ENCODE data around the gene GPR158. TPM values are rescaled to one million over a fixed set of nuclear protein-coding genes. Genes with fewer than 3 reads are reported as not detected.
"Not testable (repeated sequence)": the region's sequence is repeated elsewhere in the genome, so short reads cannot be mapped to it uniquely, and the experiment has no call there.

The GPR158 gene
- total RNA-seq, 1 experiment from 2014 or later, result 2.1 TPM

DNA sequence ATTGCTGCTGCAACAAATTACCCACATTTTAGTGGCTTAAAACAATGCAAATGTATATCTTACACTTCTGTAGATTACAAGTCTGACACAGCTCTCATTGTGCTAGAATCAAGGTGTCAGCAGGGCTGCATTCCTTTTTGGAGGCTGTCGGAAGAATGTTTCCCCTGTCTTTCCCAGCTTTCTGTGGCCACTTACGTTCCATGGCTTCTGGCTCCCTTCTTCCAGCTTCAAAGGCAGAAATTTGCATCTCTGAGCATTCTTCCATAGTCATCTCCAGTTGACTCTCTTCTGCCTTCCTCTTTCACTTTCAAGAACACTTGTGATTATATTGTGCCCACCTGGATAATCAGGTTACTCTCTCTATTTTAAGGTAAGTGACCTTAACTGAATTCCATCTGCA is 125.3 kb downstream of the GPR158 start:
- no peak for DNase-seq (ENCODE audit: low read depth)

DNA sequence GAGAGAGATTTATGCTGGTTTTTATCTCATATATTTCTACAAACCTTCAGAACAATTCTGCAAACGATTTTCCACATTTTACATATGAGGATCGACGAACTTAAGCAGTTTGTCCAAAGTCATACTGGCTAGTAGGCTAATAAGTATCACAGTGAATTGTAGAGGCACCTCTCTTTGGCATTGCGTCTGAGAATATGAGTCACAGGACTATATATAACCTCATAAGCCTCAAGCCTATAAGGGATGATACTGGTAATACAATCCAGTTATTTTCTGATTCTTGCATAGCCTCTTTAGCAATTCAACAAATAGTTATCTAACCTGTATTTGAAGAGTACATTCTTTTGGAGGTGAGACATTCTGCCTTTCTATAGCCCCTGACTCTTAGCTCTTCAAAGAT is 129.8 kb downstream of the GPR158 start:
- DNase-seq (ENCODE audit: low read depth), result no peak

DNA sequence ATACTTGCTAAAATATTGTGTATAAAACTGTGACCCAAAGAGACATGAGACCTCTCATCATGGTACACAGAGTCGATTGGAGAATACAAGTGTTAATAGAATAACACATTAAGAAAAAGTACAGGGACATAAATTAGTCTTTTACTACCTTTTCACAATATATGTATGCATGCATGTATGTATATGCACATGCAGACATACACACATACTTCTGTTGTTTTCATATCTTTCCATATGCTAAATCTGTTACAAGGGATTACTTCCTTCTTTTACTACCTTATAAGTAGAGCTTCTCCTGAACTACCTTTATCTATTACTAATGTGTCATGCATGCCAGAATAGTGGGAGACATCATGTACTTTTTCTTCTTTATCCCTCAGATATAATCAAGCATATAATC is 131.6 kb downstream of the GPR158 start:
- no peak for DNase-seq (ENCODE audit: low read depth)

DNA sequence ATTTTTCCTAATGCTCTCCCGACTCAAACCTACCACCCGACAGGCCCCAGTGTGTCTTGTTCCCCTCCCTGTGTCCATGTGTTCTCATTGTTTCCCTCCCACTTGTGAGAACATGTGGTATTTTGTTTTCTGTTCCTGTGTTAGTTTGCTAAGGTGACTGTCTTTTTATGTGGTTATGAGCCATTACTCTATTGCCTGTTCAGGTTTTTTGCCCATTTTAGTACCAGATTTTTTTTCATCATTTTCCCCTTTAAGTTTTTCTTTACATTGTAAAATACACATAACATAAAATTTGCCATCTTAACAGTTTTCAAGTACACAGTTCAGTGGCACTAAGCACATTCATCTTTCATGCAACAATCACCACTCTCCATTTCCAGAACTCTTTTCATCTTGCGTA is 133.5 kb downstream of the GPR158 start:
- DNase-seq (ENCODE audit: low read depth), result no peak

DNA sequence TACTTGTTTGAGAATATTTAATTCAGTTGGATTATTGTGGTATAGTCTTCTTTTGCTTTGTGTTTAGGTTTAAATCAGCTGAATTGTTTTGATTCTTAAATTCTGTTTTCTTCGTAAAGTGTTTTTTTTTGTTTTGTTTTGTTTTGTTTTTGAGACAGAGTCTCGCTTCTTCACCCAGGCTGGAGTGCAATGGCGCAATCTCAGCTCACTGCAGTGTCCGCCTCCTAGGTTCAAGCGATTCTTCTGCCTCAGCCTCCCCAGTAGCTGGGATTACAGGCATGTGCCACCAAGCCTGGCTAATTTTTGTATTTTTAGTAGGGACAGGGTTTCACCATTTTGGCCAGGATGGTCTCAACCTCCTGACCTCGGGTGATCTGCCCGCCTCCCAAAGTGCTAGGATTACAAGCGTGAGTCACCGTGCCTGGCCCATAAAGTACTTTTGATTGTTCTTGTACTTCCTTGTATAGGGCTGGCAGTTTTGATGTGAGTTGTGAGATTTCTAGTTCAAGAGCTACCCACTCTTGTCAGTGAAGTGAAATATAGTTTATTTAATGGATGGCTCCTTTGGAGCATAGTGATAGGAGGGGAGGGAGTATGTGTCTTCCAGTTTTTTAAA is 142.9 kb downstream of the GPR158 start:
- peak; percentile 5 for DNase-seq (ENCODE audit: low read depth)

DNA sequence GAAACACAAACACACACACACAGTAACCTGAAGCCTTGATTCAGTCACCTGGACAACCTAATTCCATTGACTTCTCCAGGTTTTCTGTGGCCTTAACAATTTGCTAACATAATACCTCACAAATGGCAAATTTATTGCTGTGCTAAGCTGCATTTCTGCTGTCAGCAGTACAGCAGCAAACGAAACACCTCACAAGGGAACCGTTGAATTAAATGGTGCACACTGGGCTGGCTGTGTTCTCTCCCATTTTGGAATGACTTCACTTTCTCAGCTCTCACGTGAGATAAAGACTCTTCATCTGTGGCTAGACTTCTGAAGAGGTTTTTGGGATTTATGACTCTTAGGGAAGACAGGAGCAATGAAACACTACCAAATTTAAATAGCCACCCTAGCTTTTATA is 152.5 kb downstream of the GPR158 start:
- no peak for DNase-seq (ENCODE audit: low read depth)

DNA sequence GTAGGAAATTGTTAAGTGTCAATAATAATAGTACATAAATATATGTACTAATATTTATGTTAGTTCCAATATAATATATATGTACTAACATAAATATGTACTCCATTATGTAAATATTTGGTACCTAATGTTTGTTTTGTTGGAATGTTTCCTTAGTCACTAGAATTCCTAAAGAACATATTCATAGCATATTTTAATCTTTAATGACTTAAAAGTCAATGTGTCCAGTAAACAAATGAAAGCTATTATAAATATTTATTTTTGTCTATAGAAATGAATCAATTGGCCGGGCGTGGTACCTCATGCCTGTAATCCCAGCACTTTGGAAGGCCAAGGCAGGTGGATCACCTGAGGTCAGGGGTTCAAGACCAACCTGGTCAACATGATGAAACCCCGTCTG is 153.6 kb downstream of the GPR158 start:
- DNase-seq (ENCODE audit: low read depth), result no peak

DNA sequence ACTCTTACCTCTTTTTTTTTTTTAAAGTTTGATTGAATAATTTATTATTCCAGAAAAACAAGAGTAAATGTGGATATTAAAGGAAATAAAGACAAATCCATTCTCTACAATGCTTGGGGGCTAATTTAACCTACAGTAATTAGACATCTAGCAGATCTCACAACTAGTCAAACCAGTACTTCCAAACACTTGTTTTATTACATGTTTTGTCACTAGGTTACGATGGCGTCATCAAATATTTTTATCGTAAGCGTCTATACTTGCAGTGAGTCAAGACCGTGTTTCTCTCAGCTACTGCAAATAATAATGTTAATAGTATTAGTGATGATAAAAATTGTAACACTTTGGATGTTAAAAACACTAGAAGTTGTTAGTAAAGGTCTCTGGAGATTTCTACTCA is 154.8 kb downstream of the GPR158 start:
- not testable (repeated sequence) for DNase-seq (ENCODE audit: low read depth)

DNA sequence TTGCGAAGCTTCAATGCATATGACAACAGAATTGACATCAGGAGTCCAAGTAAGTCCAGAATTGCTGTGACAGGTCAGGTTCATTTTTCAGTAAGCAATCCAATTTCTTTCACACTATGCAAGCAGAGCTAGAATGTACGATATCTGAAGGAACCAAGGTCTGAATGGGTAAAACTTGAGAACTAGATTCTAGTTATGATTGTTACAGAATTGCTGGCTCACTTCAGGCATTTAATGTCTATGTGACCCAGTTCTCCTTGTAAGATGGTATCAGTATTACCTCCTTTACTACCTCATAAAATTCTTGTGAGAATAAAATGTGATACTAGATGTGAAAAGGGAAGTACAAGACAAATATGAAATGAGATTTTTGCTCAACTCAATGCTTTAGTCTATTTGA is 159.6 kb downstream of the GPR158 start:
- DNase-seq (ENCODE audit: low read depth), result no peak

DNA sequence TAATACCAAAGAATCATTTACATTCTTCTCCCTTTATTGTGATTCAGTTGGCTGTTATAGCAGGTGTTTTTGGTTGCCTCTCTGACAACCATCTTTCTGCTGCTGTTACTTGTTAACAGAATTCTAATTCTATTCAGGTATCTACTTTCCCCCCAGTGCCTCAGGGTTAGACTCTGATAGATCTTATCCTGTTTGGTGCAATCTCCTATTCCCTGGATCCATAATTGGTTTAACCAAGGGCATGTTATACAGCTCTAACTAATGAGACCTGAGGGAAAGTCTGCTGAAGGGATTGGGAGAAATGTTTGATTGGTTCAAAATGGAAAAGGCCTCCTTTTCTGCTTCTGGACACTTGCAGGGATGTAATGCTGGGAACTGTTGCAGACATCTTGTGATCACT is 161.5 kb downstream of the GPR158 start:
- no peak for DNase-seq (ENCODE audit: low read depth)

DNA sequence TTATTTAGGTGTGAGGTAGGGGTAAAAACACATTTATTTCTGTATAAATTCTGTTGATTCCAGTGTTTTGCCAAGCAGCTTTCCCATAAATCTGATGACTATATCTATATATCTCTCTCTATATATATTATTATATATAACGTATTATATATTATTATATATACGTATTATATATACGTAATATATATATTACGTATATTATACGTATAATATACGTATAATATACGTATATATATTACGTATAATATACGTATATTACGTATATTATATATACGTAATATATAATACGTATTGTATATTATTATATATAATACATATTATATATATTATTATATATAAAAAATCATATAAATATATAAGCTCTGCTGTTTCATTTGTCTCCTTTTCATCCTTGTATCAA is 163.5 kb downstream of the GPR158 start:
- no peak for DNase-seq (ENCODE audit: low read depth)

DNA sequence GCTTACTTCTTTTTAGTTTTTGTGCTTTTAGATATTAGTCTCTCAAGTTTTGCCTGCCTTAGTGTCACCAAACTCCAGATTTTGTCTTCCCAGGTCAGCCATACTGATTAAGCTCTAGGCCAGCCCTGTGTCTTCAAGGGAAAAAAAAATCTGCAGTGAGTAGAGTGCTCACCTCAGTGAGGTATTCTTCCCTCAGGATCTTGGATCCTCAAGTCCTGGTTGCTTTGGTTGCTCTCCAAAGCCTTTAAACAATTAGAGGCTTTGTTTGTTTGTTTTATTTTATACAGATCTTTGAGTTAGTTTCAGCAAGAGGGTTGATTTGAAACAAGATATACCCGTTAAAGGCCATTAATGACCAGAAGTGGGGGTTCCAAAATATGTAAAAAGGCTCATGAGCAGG is 165.2 kb downstream of the GPR158 start:
- DNase-seq (ENCODE audit: low read depth), result no peak

DNA sequence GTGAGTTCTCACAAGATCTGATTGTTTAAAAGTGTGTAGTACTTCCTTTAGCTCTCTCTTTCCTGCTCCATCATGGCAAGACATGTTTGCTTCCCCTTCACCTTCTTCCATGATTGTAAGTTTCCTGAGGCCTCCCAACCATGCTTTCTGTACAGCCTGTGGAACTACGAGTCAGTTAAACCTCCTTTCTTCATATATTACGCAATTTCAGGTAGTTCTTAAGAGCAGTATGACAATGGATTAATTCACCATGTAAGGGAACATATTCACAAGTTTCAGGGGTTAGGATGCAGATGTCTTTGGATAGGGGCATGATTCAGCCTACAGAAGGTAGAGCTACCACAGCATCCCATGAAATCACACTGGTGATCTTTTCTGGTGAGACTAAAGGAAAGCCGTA is 174.7 kb downstream of the GPR158 start:
- no peak for DNase-seq (ENCODE audit: low read depth)

DNA sequence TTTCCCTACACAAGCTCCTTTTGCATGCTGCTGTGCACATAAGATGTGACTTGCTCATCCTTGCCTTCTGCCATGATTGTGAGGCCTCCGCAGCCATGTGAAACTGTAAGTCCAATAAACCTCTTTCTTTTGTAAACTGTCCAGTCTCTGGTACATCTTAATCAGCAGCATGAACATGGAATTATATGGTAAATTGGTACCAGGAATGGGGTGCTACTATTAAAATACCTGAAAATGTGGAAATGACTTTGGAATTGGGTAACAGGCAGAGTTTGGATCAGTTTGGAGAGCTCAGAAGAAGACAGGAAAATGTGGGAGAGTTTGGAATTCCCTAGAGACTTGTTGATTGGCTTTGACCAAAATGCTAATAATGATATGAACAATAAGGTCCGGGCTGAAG is 181.8 kb downstream of the GPR158 start:
- no peak for DNase-seq (ENCODE audit: low read depth)

DNA sequence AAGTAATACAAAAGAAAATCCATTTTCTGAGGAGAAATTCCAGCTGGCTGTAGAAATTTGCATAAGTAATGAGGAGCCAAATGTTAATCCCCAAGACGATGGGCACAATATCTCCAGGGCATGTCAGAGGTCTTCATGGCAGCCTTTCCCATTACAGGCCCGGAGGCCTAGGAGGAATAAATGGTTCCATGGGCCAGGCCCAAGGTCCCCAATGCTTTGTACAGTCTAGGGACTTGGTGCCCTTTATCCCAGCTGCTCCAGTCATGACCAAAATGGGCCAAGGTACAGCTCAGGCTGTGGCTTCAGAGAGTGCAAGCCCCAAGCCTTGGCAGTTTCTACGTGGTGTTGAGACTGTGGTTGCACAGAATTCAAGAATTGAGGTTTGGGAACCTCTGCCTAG is 182.5 kb downstream of the GPR158 start:
- no peak for DNase-seq (ENCODE audit: low read depth)

DNA sequence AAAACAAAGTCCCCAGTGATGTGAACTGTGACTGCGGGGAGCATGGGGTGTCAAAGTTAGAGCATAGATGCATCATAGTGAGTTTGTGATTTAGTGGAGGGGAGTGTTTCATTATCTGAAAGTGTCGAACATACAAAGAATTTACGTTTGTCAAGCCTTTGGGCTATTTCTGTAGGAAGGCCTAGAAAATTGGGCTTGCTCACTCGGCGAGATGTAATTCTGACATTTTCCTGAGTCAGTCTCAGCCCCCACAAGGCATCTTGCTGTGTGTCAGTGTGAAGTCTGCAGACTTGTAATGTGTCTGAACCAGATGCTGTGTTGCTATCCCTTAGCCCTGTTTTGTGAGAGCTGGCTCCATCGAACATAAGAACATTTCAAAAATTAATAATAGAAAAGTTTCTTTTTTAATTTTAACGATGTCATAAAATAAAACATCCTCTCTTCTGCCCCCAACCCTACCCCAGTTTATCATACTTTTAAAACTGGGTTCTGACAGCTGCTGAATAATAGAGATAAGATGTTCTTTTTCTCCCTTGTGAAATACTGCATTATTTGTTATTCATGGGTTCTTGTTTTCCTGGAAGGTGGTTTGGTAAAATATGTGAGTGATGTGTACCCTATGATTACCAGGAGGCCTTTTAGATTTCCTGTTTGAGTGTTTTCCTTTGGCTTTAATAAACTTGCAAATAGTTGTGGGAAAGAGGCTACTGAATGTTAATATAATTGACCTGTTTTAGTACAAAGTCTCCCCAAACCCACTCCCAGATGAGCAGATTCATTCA is 207.4 kb downstream of the GPR158 start:
- DNase-seq (ENCODE audit: low read depth), result no peak

DNA sequence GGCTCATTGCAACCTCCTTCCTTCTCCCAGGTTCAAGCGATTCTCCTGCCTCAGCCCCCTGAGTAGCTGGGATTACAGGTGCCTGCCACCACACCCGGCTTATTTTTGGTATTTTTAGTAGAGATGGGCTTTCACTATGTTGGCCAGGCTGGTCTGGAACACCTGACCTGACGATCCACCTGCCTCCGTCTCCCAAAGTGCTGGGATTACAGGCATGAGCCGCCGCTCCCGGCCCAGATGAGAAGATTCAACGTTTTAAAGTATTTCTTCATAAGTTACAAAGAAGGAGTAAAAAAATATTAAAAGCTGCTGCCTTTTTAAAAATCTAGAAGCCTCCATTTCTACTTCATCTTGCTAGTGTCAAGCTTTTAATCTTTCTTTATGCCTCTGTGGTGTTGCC is 208.1 kb downstream of the GPR158 start:
- not testable (repeated sequence) for DNase-seq (ENCODE audit: low read depth)

DNA sequence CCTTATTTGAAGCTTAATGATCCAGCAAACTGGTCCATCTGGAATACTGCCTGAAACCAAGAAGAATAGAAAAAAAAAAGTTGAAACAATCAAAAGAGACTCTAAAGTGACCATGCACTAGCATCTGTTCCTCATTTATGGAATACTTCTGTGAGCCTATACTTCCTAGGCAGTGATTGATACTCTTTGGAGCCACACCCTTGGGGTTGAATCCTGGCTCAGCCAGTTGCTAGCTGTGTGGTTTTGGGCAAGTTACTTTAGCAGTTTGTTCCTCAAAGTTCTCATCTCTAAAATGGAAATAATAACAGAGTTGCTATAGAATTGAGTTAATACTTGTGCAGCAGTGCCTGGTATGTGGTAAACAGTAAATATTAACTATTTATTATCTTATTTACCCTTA is 208.9 kb downstream of the GPR158 start:
- no peak for DNase-seq (ENCODE audit: low read depth)

DNA sequence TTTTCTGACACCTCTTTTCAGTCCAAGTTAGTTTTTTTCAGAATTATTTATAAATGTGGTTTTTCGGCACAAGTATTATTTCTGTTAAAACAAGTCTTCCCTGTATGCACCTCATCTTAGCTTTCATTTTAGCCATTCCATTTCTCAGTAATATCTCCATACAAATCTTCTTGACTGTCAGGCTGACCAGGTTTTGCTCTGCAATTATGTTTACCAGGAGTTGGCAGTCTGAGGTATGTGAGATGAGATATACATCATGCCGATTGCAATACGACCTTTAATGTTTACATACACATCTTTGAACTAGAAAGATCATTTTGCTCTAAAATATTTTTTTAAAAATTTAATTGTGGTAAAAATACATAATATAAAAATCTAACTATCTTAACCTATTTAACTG is 209.8 kb downstream of the GPR158 start:
- DNase-seq (ENCODE audit: low read depth), result no peak

DNA sequence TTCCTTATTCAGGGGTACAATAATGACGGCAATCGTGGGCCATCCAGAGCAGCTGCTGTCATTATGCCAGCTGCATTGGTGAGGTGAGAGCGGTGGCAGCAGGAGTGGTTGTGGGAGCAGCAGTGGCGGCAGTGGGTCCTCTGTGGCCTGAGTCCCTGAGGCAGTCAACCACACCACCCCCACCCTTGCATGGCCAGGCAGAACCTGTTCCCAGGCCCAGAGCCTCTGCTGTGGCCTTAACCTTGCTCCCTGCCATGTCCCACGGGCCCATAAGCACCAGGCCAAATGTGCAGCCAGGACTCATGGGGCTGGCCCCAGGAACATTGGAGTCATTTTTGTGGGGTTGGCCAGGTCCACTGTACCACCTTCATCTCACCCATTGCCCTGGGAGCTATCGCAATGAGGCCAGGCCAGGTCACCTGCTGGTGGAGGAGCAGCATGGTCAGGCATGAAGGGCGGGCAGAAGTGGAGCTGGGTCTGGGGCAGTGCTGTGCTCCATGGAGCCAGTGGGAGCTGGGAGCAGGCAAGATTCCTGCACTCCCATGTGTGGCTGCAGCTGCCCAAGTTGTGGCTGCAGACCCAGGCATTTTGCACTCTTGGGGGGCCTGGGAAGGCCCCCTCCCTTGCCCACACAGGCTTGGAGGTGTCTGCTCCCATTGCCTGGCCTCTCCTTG is 213.5 kb downstream of the GPR158 start:
- DNase-seq (ENCODE audit: low read depth), result no peak

DNA sequence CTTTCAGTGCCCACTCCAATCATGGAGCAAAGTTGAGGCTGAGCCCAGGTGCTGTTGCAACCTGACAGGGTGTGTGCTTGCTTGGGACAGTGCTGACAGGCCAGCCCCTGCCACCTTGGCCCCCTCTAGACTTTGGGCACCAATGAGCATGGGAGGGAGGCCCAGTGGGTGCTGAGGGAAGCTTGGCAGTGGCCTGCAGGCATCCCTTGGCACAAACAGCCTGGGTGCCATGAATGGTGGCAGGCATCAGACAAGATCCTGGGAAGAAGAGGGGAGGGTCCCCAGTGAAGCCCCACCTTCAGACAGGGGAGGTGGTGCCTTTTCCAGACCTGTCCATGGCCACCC is 214.0 kb downstream of the GPR158 start:
- no peak for DNase-seq (ENCODE audit: low read depth)

DNA sequence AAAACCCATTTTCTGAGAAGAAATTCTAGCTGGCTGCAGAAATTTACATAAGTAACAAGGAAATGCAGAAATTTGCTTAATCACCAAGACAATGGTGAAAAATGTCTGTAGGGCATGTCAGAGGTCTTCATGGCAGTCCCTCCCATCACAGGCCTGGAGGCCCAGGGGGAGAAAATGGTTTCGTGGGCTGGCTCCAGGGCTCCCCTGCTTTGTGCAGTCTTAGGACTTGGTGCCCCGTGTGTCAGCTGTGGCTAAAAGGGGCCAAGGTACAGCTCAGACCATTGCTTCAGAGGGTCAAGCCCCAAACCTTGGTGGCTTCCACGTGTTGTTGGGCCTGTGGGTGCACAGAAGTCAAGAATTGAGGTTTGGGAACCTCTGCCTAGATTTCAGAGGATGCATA is 215.9 kb downstream of the GPR158 start:
- no peak for DNase-seq (ENCODE audit: low read depth)

DNA sequence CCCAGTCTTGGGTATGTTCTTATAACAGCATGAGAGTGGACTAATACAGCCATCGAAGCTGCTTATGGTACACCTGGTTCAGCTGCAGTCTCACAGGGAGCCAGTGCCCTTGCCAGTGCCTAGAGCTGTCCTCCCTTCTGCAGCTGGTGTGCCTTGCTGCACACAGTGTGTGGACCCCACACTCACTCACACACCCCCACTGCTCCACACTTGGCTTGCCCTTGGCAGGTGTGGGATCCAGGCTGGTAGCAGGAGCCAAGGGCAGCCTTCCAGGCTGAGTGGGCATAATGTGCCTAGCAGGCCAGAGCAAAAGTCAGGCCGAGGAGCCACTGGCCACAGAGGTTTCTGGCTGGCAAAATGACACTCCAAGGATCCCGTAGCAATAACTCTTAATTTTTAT is 217.3 kb downstream of the GPR158 start:
- no peak for DNase-seq (ENCODE audit: low read depth)

Measured in LHCN-M2 (cell line).